Stimulated activated CD4-positive, alpha-beta T cell treated with anti-CD3 and anti-CD28 coated beads, Interleukin-2, amount 100 ng/mL, for 24 hours (primary cell): ENCODE results near the gene APLNR.
"Not testable (repeated sequence)": the region's sequence is repeated elsewhere in the genome, so short reads cannot be mapped to it uniquely, and the experiment has no call there.

Source experiments
- DNase-seq, 2 donors: peaks; one replicate each; pipeline ENCODE4 v3.0.0-alpha.2; 2020

The APLNR gene

GRCh38 chr11:57237204-57237681 lies at the start of gene APLNR:
Gene APLNR, minus strand, starts transcription at chr11:57237250. Its CDS starts 246 bp downstream, at chr11:57237004.
- DNase-seq = no peak

- DNase-seq = no peak
Observed at GRCh38 chr11:57283231-57283990, 46.4 kb upstream of the APLNR start.

- DNase-seq = not testable (repeated sequence)
Observed at GRCh38 chr11:57281546-57281945, 44.5 kb upstream of the APLNR start.

- no peak for DNase-seq
Observed at GRCh38 chr11:57279116-57279515, 42.1 kb upstream of the APLNR start.

- DNase-seq = no peak
Observed at GRCh38 chr11:57278721-57279095, 41.7 kb upstream of the APLNR start.

GRCh38 chr11:57277845-57278720 lies 41.0 kb upstream of the APLNR start:
- DNase-seq = peak; percentile 45 to 56

- no peak for DNase-seq
Observed at GRCh38 chr11:57276971-57277675, 40.1 kb upstream of the APLNR start.

- no peak for DNase-seq
Observed at GRCh38 chr11:57276169-57276970, 39.3 kb upstream of the APLNR start.

- no peak for DNase-seq
Observed at GRCh38 chr11:57275582-57275981, 38.5 kb upstream of the APLNR start.

GRCh38 chr11:57274904-57275498 lies 38.0 kb upstream of the APLNR start:
- no peak for DNase-seq

GRCh38 chr11:57273448-57274058 lies 36.5 kb upstream of the APLNR start:
- DNase-seq = no peak

GRCh38 chr11:57269571-57270021 lies 32.5 kb upstream of the APLNR start:
- no peak for DNase-seq

- no peak for DNase-seq
Observed at GRCh38 chr11:57266157-57266556, 29.1 kb upstream of the APLNR start.

GRCh38 chr11:57263351-57263750 lies 26.3 kb upstream of the APLNR start:
- no peak for DNase-seq

- DNase-seq = no peak
Observed at GRCh38 chr11:57262157-57262556, 25.1 kb upstream of the APLNR start.

- no peak for DNase-seq
Observed at GRCh38 chr11:57260937-57261783, 24.1 kb upstream of the APLNR start.

- DNase-seq = no peak
Observed at GRCh38 chr11:57256119-57256518, 19.1 kb upstream of the APLNR start.

- no peak for DNase-seq
Observed at GRCh38 chr11:57255618-57256017, 18.6 kb upstream of the APLNR start.

- no peak for DNase-seq
Observed at GRCh38 chr11:57254631-57255030, 17.6 kb upstream of the APLNR start.

- DNase-seq = no peak
Observed at GRCh38 chr11:57251491-57252104, 14.5 kb upstream of the APLNR start.
